Kidney (tissue), 14 donors: ENCODE data around the gene YBX1. TPM values are rescaled to one million over a fixed set of nuclear protein-coding genes. Genes with fewer than 3 reads are reported as not detected.
A peak's percentile ranks its signal among the peaks of the same experiment; 100 is the strongest.

ENCODE experiments used
- DNase-seq, 5 donors: peaks; one replicate each; pipeline ENCODE4 v3.0.0-alpha.2; 2013 to 2020
- FAIRE-seq: peaks from 2 replicates; lab custom pipeline; 2012; peaks lifted over from hg19 to GRCh38; lab: Jason Lieb, UNC
- H3K27ac ChIP-seq, 2 donors: one replicate each; pipeline ENCODE4 v1.7.0; 2013; ENCODE audit warnings: low read depth in 2 of 2, low read length in 2 of 2, inconsistent platforms in 1 of 2
- H3K27me3 ChIP-seq: one replicate; pipeline ENCODE4 v1.7.1; 2013; ENCODE audit warnings: low read length, inconsistent platforms; ENCODE audit not compliant: control insufficient read depth, insufficient read depth
- H3K36me3 ChIP-seq, 3 donors: one replicate each; pipeline versions ENCODE4 v1.7.0 to v1.7.1; 2013; ENCODE audit warnings: low read length in 3 of 3, control low read depth in 1 of 3, inconsistent platforms in 1 of 3; ENCODE audit not compliant: insufficient read depth in 3 of 3, control insufficient read depth in 2 of 3
- H3K4me1 ChIP-seq, 3 donors: one replicate each; pipeline versions ENCODE4 v1.7.0 to v1.7.1; 2013; ENCODE audit warnings: low read length in 3 of 3, inconsistent platforms in 1 of 3, low read depth in 1 of 3; ENCODE audit not compliant: control insufficient read depth in 2 of 3, insufficient read depth in 2 of 3
- H3K4me3 ChIP-seq, 3 donors: one replicate each; pipeline versions ENCODE4 v1.7.0 to v1.8.1; 2013; ENCODE audit warnings: low read length in 3 of 3, control low read depth in 1 of 3, inconsistent platforms in 1 of 3
- H3K9ac ChIP-seq, 3 donors: one replicate each; pipeline versions ENCODE4 v1.7.0 to v1.7.1; 2013; ENCODE audit warnings: low read length in 3 of 3, control low read depth in 1 of 3, inconsistent platforms in 1 of 3
- H3K9me3 ChIP-seq, 3 donors: one replicate each; pipeline versions ENCODE4 v1.7.0 to v1.7.1; 2013; ENCODE audit warnings: low read length in 3 of 3, control low read depth in 1 of 3, inconsistent platforms in 1 of 3; ENCODE audit not compliant: control insufficient read depth in 2 of 3, insufficient read depth in 1 of 3
- CTCF ChIP-seq: IDR thresholded peaks from 3 replicates; pipeline ENCODE4 v1.5.1; 2012; ENCODE audit warnings: mild to moderate bottlenecking, moderate library complexity, borderline replicate concordance; ENCODE audit not compliant: insufficient read depth; ENCODE audit errors: extremely low read depth
- intact Hi-C: fragments of 100-400 bp; cut with DNase I; formaldehyde crosslinking; loops from one replicate; pipeline ENCODE4 v1.11.1; 2022
- polyA plus RNA-seq: library from polyadenylated mRNA; stranded (reverse); fragments of 350-450 nt; fragmentation: Illumina TruSeq; extraction: RNeasy Lipid Tissue Mini Kit (QIAGEN cat#74804); gene quantifications from one replicate; pipeline ENCODE4 v1.2.3, GENCODE V29; 2014; ENCODE audit warnings: low read depth, low replicate concordance; ENCODE audit not compliant: insufficient read depth
- total RNA-seq: library from RNA; stranded (reverse); fragmentation: NEBNext Ultra II Directional; extraction: Animal tissue kit (Norgen Biotek cat#: 25700); gene quantifications from one replicate; pipeline ENCODE4 v1.2.1, GENCODE V29; 2021
- donor health status: control.
- donor health status: control.
- donor health status: control.
- donor health status: control.
- donor health status: control.
- donor health status: DM: yes; HTN: yes; CAD: no.
- donor health status: Normal renal cell carcinoma (clear cell type).

YBX1 gene
- total and polyA plus RNA-seq, 2 donors from 2014 or later, result 395 to 418 TPM

- H3K4me1 ChIP-seq, result peaks cover 0 to 6% (median 3%) of the 10 kb centered on the region in 3 donors
- peaks cover 0 to 3% (median 0%) of the 10 kb centered on the region in 3 donors for H3K36me3 ChIP-seq
- no peaks in the 10 kb centered on the region for H3K9me3 ChIP-seq
- no peaks in the 10 kb centered on the region for H3K27me3 ChIP-seq
- intact Hi-C loops, result no loop called here
- no peak overlapping the region for H3K9ac ChIP-seq
- no peak overlapping the region for H3K4me3 ChIP-seq
- FAIRE-seq (no peak), DNase-seq (peak in 1 of 5 donors; percentile 29)
- no peak for TF ChIP-seq CTCF
- no peak overlapping the region for H3K27ac ChIP-seq
Observed at GRCh38 chr1:42735477-42736105, 53.4 kb downstream of the YBX1 start.

GRCh38 chr1:42736152-42736551, 53.9 kb downstream of the YBX1 start:
- H3K4me3 ChIP-seq, result no peak overlapping the region
- H3K27me3 ChIP-seq, result no peaks in the 10 kb centered on the region
- no peaks in the 10 kb centered on the region for H3K9me3 ChIP-seq
- H3K9ac ChIP-seq, result no peak overlapping the region
- H3K36me3 ChIP-seq, result peaks cover 0 to 3% (median 0%) of the 10 kb centered on the region in 3 donors
- intact Hi-C loops, result no loop called here
- peaks cover 0 to 6% (median 3%) of the 10 kb centered on the region in 3 donors for H3K4me1 ChIP-seq
- no peak for DNase-seq
- no peak overlapping the region for H3K27ac ChIP-seq
- no peak for TF ChIP-seq CTCF
- no peak for FAIRE-seq

GRCh38 chr1:42736571-42737200, 54.5 kb downstream of the YBX1 start:
- DNase-seq (peak in 1 of 5 donors; percentile 7), FAIRE-seq (no peak)
- H3K27me3 ChIP-seq, result no peaks in the 10 kb centered on the region
- peaks cover 0 to 6% (median 3%) of the 10 kb centered on the region in 3 donors for H3K4me1 ChIP-seq
- no peak overlapping the region for H3K4me3 ChIP-seq
- H3K9me3 ChIP-seq, result no peaks in the 10 kb centered on the region
- H3K27ac ChIP-seq, result no peak overlapping the region
- H3K9ac ChIP-seq, result no peak overlapping the region
- H3K36me3 ChIP-seq, result peaks cover 0 to 3% (median 0%) of the 10 kb centered on the region in 3 donors
- no peak for TF ChIP-seq CTCF
- intact Hi-C loops, result no loop called here
